ENCODE measurements around the gene PDSS2. TPM values are rescaled to one million over a fixed set of nuclear protein-coding genes. Genes with fewer than 3 reads are reported as not detected.
"Not testable (repeated sequence)": the region's sequence is repeated elsewhere in the genome, so short reads cannot be mapped to it uniquely, and the experiment has no call there.

The PDSS2 gene
- total RNA-seq, 4 donors from 2014 or later: 6.5 to 9.6 (median 8.8) TPM

DNA sequence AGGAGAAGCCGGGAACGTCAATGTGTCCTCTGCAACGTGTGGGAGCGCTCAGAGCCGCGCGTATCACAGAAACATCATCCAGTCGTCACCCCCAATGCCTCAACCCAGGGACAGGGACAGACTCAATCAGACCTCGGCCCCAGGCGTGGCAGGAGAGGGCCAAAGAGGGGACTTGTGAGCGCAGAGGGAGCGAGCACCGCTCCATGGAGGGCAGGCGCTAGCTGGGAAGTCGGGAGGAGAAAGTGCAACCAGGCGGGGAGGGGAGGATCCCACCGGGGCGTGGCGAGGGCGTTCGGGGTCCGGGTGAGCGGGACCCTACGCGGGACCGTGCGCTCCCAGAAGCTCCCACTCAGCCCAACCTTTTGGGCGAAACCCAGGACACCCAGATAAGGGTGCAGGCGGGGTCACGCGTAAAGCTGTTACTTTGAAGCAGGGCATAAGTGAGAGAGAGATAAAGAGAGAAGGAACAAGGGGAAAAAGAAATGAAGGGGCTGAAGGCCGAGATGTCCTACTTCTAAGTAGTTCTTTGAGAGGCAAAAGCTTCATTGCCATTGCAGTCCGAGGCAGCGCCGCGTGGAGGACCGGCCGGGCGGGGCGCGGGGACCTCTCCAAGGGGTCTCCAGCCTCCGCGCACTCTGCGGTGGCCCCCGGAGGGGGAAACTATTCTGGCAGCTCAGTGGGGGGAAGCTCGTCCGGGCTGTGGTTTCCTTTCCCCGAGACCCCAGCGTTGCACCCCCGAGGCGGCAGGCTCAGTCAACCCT is 29.7 kb upstream of the PDSS2 start:
- TF ChIP-seq, protein P1, sequence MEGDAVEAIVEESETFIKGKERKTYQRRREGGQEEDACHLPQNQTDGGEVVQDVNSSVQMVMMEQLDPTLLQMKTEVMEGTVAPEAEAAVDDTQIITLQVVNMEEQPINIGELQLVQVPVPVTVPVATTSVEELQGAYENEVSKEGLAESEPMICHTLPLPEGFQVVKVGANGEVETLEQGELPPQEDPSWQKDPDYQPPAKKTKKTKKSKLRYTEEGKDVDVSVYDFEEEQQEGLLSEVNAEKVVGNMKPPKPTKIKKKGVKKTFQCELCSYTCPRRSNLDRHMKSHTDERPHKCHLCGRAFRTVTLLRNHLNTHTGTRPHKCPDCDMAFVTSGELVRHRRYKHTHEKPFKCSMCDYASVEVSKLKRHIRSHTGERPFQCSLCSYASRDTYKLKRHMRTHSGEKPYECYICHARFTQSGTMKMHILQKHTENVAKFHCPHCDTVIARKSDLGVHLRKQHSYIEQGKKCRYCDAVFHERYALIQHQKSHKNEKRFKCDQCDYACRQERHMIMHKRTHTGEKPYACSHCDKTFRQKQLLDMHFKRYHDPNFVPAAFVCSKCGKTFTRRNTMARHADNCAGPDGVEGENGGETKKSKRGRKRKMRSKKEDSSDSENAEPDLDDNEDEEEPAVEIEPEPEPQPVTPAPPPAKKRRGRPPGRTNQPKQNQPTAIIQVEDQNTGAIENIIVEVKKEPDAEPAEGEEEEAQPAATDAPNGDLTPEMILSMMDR (IDR thresholded peaks at IDR 0.05): no peak
- DNase-seq (ENCODE audit: low spot score): no peak
- ATAC-seq (ENCODE audit: low FRiP score): peak; percentile 25

DNA sequence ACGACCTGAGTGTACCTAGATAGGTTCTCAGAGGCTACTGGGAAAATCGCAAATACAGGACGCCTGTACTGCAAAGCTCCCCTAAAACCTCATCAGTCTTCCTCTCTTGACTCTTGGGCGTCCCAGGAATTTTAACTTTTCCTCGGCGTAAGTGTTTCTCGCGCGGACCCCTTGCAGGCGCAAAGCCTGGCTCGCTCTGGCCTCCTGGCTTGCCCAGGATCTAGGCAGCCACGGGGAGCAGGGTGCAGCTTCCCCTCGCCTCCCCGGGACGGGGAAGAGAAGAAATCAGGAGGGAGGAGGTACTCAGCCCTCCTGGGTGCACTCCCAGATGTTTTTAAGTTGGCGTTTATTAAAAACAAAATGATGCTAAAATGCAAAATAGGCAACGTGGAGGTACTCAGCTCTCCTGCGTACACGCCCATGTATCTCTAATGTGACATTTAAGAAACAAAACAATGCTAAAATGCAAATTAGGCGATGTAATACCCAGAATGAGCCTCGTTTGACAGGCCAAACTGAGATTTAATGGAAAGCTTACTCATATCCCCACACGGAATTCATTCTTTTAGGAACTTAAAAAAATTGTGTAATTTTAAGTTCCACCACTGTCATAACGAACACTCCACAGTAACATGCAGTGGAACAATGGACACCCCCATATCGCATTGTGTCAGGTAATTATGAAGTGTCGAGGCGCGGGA is 29.0 kb upstream of the PDSS2 start:
- ATAC-seq (ENCODE audit: low FRiP score) (peak; percentile 20), DNase-seq (ENCODE audit: low spot score) (no peak)
- TF ChIP-seq, protein P1 (IDR thresholded peaks at IDR 0.05): no peak

DNA sequence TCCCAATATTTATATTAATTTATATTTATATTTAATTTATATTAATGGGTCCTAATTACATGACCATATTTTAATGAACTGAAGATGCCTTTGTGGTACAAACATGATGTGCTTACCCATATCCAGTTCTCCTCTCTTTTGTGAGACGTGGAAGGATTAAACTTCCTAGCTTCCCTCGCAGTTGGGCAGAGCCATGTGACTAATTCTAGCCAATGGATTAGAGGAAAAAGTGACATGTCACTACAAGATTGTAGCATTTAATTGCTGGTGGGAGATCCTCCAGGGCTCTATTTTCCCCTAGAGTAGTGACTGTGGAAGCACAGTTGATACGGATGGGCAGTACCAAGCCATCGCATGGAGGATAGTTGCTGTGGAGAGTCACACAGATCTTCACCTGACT is 25.8 kb upstream of the PDSS2 start:
- DNase-seq (ENCODE audit: low spot score) (no peak), ATAC-seq (ENCODE audit: low FRiP score) (no peak)
- TF ChIP-seq, protein P1 (IDR thresholded peaks at IDR 0.05): no peak

DNA sequence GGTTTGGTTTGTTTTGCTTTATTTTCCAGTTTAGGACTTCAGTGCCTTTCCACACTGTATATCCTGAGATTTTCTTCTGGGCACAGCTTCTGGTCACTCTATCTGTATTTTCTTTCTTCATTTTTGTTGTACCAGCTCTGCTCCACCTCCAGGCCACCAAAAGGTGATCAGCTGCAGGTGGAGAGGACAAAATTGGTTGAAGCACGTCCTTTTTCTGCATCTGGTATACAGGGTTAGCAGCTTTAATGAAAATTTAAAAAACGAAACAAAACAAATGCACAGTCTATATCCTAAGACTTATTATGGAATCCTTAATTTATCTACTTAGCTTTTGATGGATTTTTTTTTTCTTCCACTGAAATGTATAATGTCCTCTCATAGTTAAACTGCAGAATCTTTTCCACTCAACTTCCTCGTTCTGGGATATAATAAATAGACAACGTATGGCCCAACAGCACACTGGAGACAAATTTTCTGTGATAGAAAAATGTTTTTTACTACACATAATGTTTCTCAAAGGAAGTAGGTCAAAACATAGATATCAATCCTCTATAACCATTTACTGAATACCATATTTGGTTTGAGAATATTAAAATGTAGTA is 19.8 kb upstream of the PDSS2 start:
- no peak for DNase-seq (ENCODE audit: low spot score)
- no peak for ATAC-seq (ENCODE audit: low FRiP score)
- TF ChIP-seq, protein P1 (IDR thresholded peaks at IDR 0.05): no peak

DNA sequence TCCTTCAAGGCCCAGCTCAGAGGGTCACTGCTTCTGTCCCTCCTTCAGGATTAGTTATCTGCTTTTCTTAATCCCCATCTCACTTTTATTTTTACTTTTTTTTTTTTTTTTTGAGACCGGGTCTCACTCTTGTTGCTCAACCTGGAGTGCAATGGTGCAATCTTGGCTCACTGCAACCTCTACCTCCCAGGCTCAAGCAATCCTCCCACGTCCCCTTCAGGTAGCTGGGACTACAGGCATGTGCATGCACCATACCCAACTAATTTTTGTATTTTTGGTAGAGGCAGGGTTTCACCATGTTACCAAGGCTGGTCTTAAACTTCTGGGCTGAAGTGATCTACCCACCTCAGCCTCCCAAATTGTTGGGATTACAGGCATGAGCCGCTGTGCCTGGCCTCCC is 16.5 kb upstream of the PDSS2 start:
- not testable (repeated sequence) for ATAC-seq (ENCODE audit: low FRiP score); DNase-seq (ENCODE audit: low spot score)

DNA sequence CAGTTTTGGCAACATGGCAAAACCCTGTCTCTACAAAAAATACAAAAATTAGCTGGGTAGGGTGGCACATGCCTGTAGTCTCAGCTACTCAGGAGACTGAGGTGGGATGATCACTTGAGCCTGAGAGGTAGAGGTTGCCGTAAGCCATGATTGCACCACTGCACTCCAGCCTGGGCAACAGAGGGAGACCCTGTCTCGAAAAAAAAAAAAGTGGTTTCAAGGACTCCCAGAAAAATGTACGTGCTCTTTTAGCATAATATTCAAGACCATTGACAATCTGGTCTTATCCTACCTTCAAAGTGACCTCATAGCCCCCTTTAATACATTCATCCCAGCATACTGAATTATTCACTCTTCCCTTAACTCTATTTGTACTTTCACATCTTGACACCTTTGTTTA is 16.0 kb upstream of the PDSS2 start:
- not testable (repeated sequence) for ATAC-seq (ENCODE audit: low FRiP score); DNase-seq (ENCODE audit: low spot score)

DNA sequence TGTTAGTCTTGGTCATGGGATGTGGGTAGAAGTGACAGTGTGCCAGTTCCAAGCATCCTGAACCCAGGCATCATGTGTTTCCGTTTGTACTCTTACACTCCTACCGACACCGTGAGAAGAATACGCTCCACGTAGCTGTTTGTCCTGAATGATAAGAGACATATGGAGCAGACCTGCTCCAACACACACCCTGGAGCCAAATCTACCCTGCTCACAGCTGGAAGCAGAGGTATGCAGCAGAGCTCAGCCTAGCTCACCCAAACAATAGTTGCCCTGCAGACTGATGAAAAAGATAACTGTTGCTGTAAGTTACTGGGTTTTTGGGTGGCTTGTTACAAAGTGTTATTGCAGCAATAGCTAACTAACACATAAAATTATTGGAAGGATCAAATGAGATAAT is 14.3 kb upstream of the PDSS2 start:
- no peak for DNase-seq (ENCODE audit: low spot score)
- ATAC-seq (ENCODE audit: low FRiP score): no peak
- TF ChIP-seq, protein P1 (IDR thresholded peaks at IDR 0.05): no peak

DNA sequence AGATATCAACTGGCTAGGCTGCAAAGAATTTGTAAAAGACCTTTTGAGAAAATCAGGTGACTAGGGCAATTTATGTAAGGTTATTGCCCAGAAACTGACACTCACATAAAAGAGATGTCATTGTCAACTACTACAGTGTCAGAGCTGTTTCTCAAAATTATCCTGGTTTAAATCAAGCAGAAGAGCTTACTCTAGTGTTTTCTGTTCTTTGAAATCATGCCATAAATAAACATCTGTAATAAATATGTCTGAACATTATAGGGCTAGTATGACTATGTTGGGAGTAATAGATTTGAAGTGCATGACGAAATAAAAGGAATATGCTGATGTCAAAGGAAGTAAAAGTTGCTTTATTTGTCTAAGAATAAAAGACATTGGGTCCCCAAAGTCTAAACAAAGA is 11.0 kb upstream of the PDSS2 start:
- ATAC-seq (ENCODE audit: low FRiP score) (no peak), DNase-seq (ENCODE audit: low spot score) (no peak)
- TF ChIP-seq, protein P1 (IDR thresholded peaks at IDR 0.05): no peak
